Measurements from ENCODE around the gene AK9. TPM values are rescaled to one million over a fixed set of nuclear protein-coding genes. Genes with fewer than 3 reads are reported as not detected.
"Not testable (repeated sequence)": the region's sequence is repeated elsewhere in the genome, so short reads cannot be mapped to it uniquely, and the experiment has no call there.

Gene AK9
- total RNA-seq, 1 donor from 2014 or later = 4.8 TPM

GRCh38 chr6:109595998-109596397 lies 95.0 kb downstream of the AK9 start:
- no peaks in the 10 kb centered on the region for H3K4me1 Mint-ChIP-seq

DNA sequence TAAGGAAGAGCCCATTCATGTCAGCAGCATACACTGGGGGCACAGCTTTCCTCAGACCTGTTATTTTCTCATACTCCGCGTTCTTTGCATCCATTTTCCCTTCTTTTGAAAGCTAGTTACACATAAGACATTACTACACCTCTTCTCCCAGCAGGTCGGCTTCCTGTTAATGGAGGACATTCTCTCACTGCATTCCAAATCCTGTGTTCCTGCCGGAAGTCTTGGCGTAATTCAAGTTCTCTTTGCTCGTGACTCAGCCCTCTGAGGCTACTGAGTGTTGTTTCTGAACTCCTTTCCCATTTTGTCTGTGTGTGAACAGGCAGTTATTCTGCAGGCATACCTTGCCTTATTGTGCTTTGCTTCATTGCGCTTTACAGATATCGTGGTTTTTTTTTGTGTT lies 110.5 kb downstream of the AK9 start:
- DNase-seq (ENCODE audit: low read depth, low spot score) = no peak
- Mint-ChIP-seq H3K27ac (ENCODE audit: unreplicated experiment) (no peak overlapping the region), H3K9me3 (peaks cover 6% of the 10 kb centered on the region), H3K36me3 (ENCODE audit: low read depth) (peaks cover 6% of the 10 kb centered on the region), H3K27me3 (ENCODE audit: low read depth) (no peaks in the 10 kb centered on the region), H3K4me1 (peaks cover 10% of the 10 kb centered on the region), H3K4me3 (no peak overlapping the region)
- TF ChIP-seq, protein P1, sequence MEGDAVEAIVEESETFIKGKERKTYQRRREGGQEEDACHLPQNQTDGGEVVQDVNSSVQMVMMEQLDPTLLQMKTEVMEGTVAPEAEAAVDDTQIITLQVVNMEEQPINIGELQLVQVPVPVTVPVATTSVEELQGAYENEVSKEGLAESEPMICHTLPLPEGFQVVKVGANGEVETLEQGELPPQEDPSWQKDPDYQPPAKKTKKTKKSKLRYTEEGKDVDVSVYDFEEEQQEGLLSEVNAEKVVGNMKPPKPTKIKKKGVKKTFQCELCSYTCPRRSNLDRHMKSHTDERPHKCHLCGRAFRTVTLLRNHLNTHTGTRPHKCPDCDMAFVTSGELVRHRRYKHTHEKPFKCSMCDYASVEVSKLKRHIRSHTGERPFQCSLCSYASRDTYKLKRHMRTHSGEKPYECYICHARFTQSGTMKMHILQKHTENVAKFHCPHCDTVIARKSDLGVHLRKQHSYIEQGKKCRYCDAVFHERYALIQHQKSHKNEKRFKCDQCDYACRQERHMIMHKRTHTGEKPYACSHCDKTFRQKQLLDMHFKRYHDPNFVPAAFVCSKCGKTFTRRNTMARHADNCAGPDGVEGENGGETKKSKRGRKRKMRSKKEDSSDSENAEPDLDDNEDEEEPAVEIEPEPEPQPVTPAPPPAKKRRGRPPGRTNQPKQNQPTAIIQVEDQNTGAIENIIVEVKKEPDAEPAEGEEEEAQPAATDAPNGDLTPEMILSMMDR (conservative IDR thresholded peaks at IDR 0.05) = no peak

More at GRCh38 chr6:109595998-109596397, 95.0 kb downstream of the AK9 start:
- Mint-ChIP-seq H3K9me3 (peaks cover 9% of the 10 kb centered on the region), H3K36me3 (ENCODE audit: low read depth) (peaks cover 14% of the 10 kb centered on the region), H3K4me3 (no peak overlapping the region), H3K27ac (ENCODE audit: unreplicated experiment) (no peak overlapping the region), H3K27me3 (ENCODE audit: low read depth) (no peaks in the 10 kb centered on the region)
- DNase-seq (ENCODE audit: low read depth, low spot score) = no peak
- TF ChIP-seq, protein P1 (conservative IDR thresholded peaks at IDR 0.05) = peak; percentile 56

GRCh38 chr6:109579361-109579760 lies 111.6 kb downstream of the AK9 start:
- H3K4me3 Mint-ChIP-seq = no peak overlapping the region
- TF ChIP-seq, protein P1 (conservative IDR thresholded peaks at IDR 0.05) = no peak
- peaks cover 9% of the 10 kb centered on the region for H3K9me3 Mint-ChIP-seq
- no peak for DNase-seq (ENCODE audit: low read depth, low spot score)
- H3K36me3 Mint-ChIP-seq (ENCODE audit: low read depth) = peaks cover 6% of the 10 kb centered on the region
- H3K4me1 Mint-ChIP-seq = peaks cover 10% of the 10 kb centered on the region
- no peaks in the 10 kb centered on the region for H3K27me3 Mint-ChIP-seq (ENCODE audit: low read depth)
- H3K27ac Mint-ChIP-seq (ENCODE audit: unreplicated experiment) = no peak overlapping the region

GRCh38 chr6:109569901-109570300 lies 121.1 kb downstream of the AK9 start:
- H3K36me3 Mint-ChIP-seq (ENCODE audit: low read depth); H3K4me3 Mint-ChIP-seq; H3K27ac Mint-ChIP-seq (ENCODE audit: unreplicated experiment); DNase-seq (ENCODE audit: low read depth, low spot score); H3K27me3 Mint-ChIP-seq (ENCODE audit: low read depth); H3K4me1 Mint-ChIP-seq; H3K9me3 Mint-ChIP-seq: not testable (repeated sequence)

- Mint-ChIP-seq H3K9me3 (peaks cover 4% of the 10 kb centered on the region), H3K27me3 (ENCODE audit: low read depth) (no peaks in the 10 kb centered on the region), H3K4me1 (no peaks in the 10 kb centered on the region), H3K36me3 (ENCODE audit: low read depth) (no peaks in the 10 kb centered on the region), H3K27ac (ENCODE audit: unreplicated experiment) (no peak overlapping the region), H3K4me3 (no peak overlapping the region)
- no peak for DNase-seq (ENCODE audit: low read depth, low spot score)
- TF ChIP-seq, protein P1 (conservative IDR thresholded peaks at IDR 0.05) = no peak
Observed at GRCh38 chr6:109561844-109562243, 129.2 kb downstream of the AK9 start.

DNA sequence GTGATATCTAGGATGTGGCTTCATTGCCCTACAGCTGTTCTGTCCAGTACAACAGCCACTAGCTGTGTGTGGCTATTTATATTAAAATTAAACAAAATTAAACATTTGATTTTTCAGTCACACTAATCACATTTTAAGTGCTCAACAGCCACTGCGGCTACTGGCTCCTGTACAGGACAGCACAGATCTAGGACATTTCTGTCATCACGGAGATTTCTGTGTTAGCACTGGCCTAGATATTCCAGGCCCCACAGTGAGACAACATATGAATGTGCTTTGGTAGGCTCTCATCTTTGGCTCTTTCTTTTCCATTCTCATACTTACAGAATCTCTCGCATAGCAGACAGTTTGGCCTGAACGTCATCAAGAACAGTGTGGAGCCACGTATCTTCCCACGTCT lies 159.6 kb downstream of the AK9 start:
- peaks cover 2% of the 10 kb centered on the region for H3K9me3 Mint-ChIP-seq
- no peak overlapping the region for H3K4me3 Mint-ChIP-seq
- TF ChIP-seq, protein P1 (conservative IDR thresholded peaks at IDR 0.05) = no peak
- no peak for DNase-seq (ENCODE audit: low read depth, low spot score)
- H3K27me3 Mint-ChIP-seq (ENCODE audit: low read depth) = no peaks in the 10 kb centered on the region
- H3K4me1 Mint-ChIP-seq = no peaks in the 10 kb centered on the region
- no peak overlapping the region for H3K27ac Mint-ChIP-seq (ENCODE audit: unreplicated experiment)
- no peaks in the 10 kb centered on the region for H3K36me3 Mint-ChIP-seq (ENCODE audit: low read depth)

All from neural crest cell (in vitro differentiated cells).